ENCODE results near the gene DLGAP1.
A peak's percentile ranks its signal among the peaks of the same experiment; 100 is the strongest.

DLGAP1 gene

GRCh38 chr18:3690764-3691066 lies 764.4 kb downstream of the DLGAP1 start:
- no peak for DNase-seq (ENCODE audit: low read depth)

- no peak for DNase-seq (ENCODE audit: low read depth)
Observed at GRCh38 chr18:3689986-3690763, 764.9 kb downstream of the DLGAP1 start.

- DNase-seq (ENCODE audit: low read depth): no peak
Observed at GRCh38 chr18:3689091-3689490, 766.0 kb downstream of the DLGAP1 start.

GRCh38 chr18:3688690-3689089 lies 766.4 kb downstream of the DLGAP1 start:
- peak; percentile 81 for DNase-seq (ENCODE audit: low read depth)

GRCh38 chr18:3683483-3683882 lies 771.6 kb downstream of the DLGAP1 start:
- no peak for DNase-seq (ENCODE audit: low read depth)

GRCh38 chr18:3682061-3682460 lies 773.0 kb downstream of the DLGAP1 start:
- no peak for DNase-seq (ENCODE audit: low read depth)

- no peak for DNase-seq (ENCODE audit: low read depth)
Observed at GRCh38 chr18:3679241-3679640, 775.9 kb downstream of the DLGAP1 start.

- DNase-seq (ENCODE audit: low read depth): no peak
Observed at GRCh38 chr18:3675994-3676393, 779.1 kb downstream of the DLGAP1 start.

GRCh38 chr18:3675446-3675845 lies 779.7 kb downstream of the DLGAP1 start:
- no peak for DNase-seq (ENCODE audit: low read depth)

- no peak for DNase-seq (ENCODE audit: low read depth)
Observed at GRCh38 chr18:3671176-3671575, 783.9 kb downstream of the DLGAP1 start.

- DNase-seq (ENCODE audit: low read depth): no peak
Observed at GRCh38 chr18:3669376-3669775, 785.7 kb downstream of the DLGAP1 start.

GRCh38 chr18:3667255-3668137 lies 787.6 kb downstream of the DLGAP1 start:
- no peak for DNase-seq (ENCODE audit: low read depth)

GRCh38 chr18:3666526-3667254 lies 788.4 kb downstream of the DLGAP1 start:
- no peak for DNase-seq (ENCODE audit: low read depth)

GRCh38 chr18:3665780-3666525 lies 789.2 kb downstream of the DLGAP1 start:
- DNase-seq (ENCODE audit: low read depth): peak; percentile 56

GRCh38 chr18:3665204-3665603 lies 789.9 kb downstream of the DLGAP1 start:
- DNase-seq (ENCODE audit: low read depth): no peak

- DNase-seq (ENCODE audit: low read depth): no peak
Observed at GRCh38 chr18:3664563-3665178, 790.4 kb downstream of the DLGAP1 start.

GRCh38 chr18:3663870-3664512 lies 791.1 kb downstream of the DLGAP1 start:
- no peak for DNase-seq (ENCODE audit: low read depth)

- no peak for DNase-seq (ENCODE audit: low read depth)
Observed at GRCh38 chr18:3661989-3662388, 793.1 kb downstream of the DLGAP1 start.

- no peak for DNase-seq (ENCODE audit: low read depth)
Observed at GRCh38 chr18:3660739-3661515, 794.2 kb downstream of the DLGAP1 start.

GRCh38 chr18:3658529-3658928 lies 796.6 kb downstream of the DLGAP1 start:
- no peak for DNase-seq (ENCODE audit: low read depth)
